HG03342 (cell line): Measurements from ENCODE around the gene CLEC20A.

Source experiments
- ATAC-seq: cut with Tn5 transposase; IDR thresholded peaks from one replicate; pipeline ENCODE4 v1.9.1; 2021; ENCODE audit warnings: mild to moderate bottlenecking, moderate library complexity; ENCODE audit not compliant: unreplicated experiment

CLEC20A gene

DNA sequence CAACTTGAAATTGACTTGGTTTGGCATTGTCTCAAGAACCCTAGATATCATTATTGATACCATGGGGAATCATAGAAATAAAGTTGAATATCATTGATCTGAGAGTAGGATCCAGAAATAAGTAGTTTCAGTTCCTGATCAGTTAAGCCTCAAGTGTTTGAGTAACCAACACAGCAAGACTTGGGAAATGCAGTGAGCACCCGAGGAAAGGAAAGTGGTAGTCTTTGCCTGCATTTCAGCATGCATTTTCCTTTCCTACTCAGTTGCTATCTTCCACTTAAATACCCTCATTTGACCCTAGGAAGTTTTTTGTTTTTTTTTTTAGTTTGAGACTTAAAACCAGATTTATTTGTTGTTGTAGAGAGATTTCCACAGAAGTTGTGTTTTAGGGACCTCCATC lies 18.9 kb downstream of the CLEC20A start:
- ATAC-seq: no peak

DNA sequence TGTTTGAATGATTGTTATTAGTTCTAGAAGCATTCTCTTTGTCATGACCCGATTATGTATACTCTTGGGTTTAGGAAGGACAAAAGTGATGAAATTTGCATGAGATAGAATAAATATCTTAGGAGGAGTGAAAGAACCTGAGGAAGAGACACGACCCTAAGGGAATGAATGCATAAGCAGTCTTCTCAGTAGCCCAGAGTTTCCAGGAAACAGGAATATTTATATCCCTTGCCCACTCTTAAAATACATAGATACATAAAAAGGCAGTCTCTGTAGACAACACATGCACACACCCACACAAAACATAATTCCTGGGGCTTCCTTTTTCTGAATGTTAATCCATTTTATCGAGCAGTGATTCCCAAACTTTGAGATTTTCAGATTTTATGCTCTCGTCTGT lies 19.4 kb downstream of the CLEC20A start:
- no peak for ATAC-seq

GRCh38 chr1:178472531-178472930 lies 24.2 kb downstream of the CLEC20A start:
- no peak for ATAC-seq

DNA sequence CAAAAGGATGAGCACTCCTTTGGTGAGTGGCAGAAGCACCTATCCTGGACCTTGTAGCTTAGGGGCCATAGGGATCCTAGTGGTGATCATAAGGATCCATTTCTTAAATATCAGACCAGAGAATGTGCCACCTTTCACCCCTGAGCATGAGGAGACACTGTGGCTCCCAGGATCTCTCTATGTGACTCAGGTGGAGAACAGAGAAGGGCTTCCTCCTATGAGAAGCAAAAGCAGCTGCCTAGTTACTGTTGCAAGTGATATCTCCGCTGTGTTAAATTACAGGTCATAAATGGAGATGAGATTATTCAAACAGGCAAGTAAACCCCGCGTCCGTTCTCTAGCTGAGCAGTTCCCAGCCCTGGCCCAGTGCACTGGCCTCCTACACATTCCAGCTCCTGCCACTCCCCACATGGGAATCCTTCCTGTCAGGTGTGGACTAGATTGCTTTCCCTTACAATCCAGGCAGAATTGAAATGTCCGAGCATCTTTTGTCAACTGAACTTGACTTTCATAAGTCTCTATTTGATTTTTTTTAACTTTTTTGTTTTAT lies 26.3 kb downstream of the CLEC20A start:
- no peak for ATAC-seq

DNA sequence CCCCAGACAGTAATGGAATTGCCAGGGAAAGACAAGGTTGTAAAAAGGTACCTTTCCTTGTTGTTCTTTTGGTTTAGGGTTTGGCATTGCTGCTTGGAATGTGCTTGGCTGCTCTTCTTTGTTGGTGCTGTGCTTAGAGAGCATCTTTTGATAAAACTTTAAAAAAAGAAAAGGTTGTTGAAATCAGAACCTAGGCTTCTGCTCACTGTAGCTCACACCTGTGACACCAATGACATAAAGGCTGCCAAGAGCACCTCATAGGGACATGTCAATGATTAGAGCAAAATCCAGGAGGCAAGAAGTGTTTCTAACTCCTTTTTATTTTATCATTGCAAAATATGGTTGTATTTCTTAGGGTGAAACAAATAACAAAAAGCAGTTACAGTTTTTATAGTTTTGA lies 28.9 kb downstream of the CLEC20A start:
- no peak for ATAC-seq

- no peak for ATAC-seq
Measured at GRCh38 chr1:178465011-178465410, 31.8 kb downstream of the CLEC20A start.

GRCh38 chr1:178464566-178464965 lies 32.2 kb downstream of the CLEC20A start:
- no peak for ATAC-seq

DNA sequence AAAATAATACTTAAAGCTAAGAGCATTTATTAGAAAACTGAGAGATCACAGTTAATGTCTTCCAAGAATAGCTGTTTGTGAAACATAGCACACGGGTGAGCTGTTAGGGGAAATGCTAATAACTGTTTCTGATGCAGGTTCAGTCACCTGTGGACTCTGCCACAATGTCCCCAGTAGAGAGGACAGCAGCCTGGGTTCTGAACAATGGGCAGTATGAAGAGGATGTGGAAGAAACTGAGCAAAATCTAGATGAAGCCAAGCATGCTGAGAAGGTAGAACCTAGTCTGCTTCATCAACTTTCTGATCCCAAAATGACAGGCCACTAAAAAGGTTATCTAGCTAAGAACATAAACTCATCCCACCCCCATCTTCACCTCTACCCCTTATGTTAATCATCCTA lies 32.6 kb downstream of the CLEC20A start:
- no peak for ATAC-seq

DNA sequence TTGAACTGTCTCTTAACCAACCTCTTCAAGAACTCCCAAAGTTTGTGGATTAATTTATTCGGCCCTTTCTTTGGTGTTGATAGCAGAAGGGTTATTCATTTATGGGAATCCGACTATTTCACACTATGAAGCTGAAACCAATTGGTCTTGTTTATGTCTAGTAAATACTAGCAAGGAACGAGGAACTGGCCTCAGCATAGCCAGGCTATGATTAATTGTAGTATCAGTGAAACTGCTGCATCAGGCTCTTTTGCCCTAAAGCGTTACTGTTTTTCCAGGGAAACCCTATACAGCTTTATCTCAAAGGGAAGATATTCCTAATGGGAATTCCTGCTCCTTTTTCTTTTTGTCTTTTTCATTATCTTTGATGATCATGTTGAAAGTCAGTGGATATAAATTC lies 35.1 kb downstream of the CLEC20A start:
- no peak for ATAC-seq

GRCh38 chr1:178461104-178461503 lies 35.7 kb downstream of the CLEC20A start:
- no peak for ATAC-seq

- ATAC-seq: no peak
Measured at GRCh38 chr1:178458203-178458602, 38.6 kb downstream of the CLEC20A start.

DNA sequence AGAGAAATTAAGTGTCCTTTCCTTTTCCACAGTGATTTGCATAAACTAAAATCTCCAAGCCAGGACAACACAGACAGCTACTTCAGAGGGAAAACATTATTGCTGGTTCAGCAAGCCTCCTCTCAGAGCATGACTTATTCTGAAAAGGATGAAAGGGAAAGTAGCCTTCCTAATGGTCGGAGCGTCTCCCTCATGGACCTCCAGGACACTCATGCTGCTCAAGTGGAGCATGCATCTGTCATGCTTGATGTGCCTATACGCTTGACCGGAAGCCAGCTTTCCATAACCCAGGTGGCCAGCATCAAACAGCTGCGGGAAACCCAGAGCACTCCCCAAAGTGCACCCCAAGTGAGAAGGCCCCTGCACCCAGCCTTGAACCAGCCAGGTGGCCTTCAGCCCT lies 39.1 kb downstream of the CLEC20A start:
- ATAC-seq: no peak

DNA sequence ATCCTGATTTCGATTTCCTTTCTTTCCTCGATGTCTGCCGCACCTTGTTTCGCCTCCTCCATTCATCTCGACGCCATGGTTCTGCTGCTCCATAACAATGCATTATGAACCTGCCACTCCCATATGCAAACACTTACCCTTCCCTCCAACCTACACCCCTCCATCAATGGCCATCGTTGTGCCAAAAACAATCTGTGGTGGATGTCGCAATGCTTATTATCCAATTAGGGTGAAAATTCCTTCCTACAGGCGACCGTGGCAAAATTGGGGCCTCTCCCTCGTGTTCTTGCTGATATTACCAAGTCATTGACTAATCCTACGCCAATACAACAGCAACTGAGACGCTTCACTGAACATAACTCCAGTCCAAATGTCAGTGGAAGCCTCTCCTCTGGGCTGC lies 40.3 kb downstream of the CLEC20A start:
- ATAC-seq: no peak

- no peak for ATAC-seq
Measured at GRCh38 chr1:178452013-178452412, 44.8 kb downstream of the CLEC20A start.

GRCh38 chr1:178451529-178451928 lies 45.2 kb downstream of the CLEC20A start:
- ATAC-seq: no peak

DNA sequence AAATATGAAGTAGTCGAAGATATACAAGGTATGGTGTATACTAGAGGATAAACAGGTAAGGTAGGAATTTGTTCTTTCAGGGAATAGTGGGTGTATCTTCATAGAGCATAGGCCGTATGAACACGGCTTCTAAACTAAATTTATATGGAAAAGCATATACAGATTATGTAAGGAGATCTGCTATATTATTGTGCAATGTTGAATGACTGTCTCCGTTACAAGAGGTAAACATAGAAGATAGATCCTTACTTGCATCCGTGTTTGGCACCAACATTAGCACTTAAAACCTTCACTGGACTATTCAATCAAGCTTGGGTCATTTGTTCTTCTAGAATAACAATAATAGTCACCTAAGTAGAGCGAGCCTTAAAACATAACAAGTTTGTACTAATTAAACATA lies 45.9 kb downstream of the CLEC20A start:
- ATAC-seq: no peak

DNA sequence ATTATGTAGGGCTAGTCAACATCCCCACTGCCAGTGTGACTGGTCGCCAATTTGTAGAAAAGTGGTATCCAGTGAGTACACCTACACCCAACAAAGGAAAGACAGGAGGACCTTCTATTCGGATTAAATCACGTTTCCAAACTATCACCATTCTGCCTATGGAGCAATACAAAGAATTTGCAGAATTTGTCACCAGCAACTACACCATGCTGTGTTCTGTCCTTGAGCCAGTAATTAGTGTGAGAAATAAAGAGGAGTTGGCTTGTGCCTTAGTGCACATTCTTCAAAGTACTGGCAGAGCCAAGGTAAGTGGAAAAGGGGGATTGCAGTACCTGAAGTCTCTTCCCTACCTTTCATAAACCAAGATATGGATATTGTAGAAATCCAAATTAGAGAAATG lies 53.8 kb downstream of the CLEC20A start:
- no peak for ATAC-seq

DNA sequence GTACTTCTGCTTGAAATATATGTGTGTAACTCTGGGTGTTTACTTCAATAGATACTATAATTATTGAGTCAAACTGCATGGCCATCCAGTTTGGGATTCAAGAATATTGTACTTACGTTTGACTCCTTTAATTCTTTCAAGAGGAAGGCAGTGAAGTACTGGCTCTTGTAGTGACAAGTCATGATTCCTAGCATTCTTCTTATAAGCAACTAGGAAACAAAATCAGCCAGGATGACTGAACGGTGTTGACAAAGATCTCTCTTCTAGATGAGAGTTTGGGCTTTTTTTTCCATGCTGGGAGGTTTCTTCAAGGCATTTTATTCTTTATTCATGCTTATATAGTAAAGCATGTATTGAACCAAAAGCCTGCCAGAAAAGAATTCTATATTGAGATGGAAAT lies 58.3 kb downstream of the CLEC20A start:
- ATAC-seq: no peak

- ATAC-seq: no peak
Measured at GRCh38 chr1:178436899-178437298, 59.9 kb downstream of the CLEC20A start.

GRCh38 chr1:178434899-178435435 lies 61.8 kb downstream of the CLEC20A start:
- no peak for ATAC-seq

DNA sequence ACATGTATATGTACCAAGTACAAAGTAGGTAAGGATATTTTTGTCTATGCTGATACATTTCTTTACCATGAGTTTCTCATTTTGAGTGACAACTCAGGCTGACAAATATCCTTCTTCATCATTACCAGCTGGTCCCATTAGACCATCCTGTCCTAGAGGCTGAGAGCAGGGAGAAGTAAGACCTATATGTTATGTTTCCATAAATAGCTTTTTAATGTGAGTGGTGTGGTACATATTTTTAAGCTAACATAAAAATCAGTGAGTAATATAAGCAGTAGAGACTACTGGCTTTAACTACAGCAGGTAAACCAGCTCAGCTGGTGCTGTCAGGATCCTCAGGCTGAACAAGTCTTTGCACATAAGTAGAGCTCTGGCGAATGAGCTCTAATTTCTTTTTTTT lies 62.4 kb downstream of the CLEC20A start:
- no peak for ATAC-seq
